GM12878 (cell line): ENCODE data around the gene PALLD. TPM values are rescaled to one million over a fixed set of nuclear protein-coding genes. Genes with fewer than 3 reads are reported as not detected.

Experiments used
- ATAC-seq: fragments of 200-7000 bp; cut with Tn5 transposase; 3 replicates; pipeline ENCODE4 v1.9.1; 2020; ENCODE audit warnings: mild to moderate bottlenecking, moderate library complexity
- BruUV-seq: library from RNA; stranded (reverse); fragments of 400-500 nt; replicated peaks from 2 replicates; lab custom pipeline; 2021; lab: Mats Ljungman, UMichigan
- CTCF ChIA-PET: fragments of 300-600 bp; sonication (Branson Sonifier 250); formaldehyde crosslinking; extraction: SDS; loops from one replicate; lab custom pipeline; 2021; ENCODE audit warnings: inconsistent platforms; lab: Yijun Ruan, JAX
- POLR2A ChIA-PET: fragments of 350-600 bp; formaldehyde crosslinking; extraction: SDS; loops from one replicate; lab custom pipeline; 2021; ENCODE audit warnings: inconsistent platforms; lab: Charles Lee
- RAD21 ChIA-PET: fragments of 300-600 bp; sonication (Branson Sonifier 250); formaldehyde crosslinking; loops from one replicate; lab custom pipeline; 2023; ENCODE audit warnings: antibody characterized with exemption; ENCODE audit not compliant: unreplicated experiment; lab: Charles Lee
- SMC1A ChIA-PET: fragments of 300-600 bp; sonication (Branson Sonifier 250); formaldehyde crosslinking; loops from one replicate; lab custom pipeline; 2023; ENCODE audit not compliant: unreplicated experiment, uncharacterized antibody; lab: Charles Lee
- DNase-seq: peaks from one replicate; pipeline ENCODE4 v3.0.0-alpha.2; 2011; ENCODE audit warnings: low read depth, low spot score
- FAIRE-seq: peaks from 3 replicates; lab custom pipeline; 2011; peaks lifted over from hg19 to GRCh38; lab: Jason Lieb, UNC
- H2AFZ ChIP-seq: 2 replicates; pipeline ENCODE4 v1.6.0; 2011; ENCODE audit warnings: low read depth, low read length, control low read depth; ENCODE audit not compliant: control insufficient read depth
- H3K27ac ChIP-seq: 2 replicates; pipeline ENCODE4 v1.5.1; 2011; ENCODE audit warnings: control low read depth; ENCODE audit not compliant: control insufficient read depth, insufficient read depth
- H3K27me3 ChIP-seq, 2 experiments: replicated peaks in 1 of 2; 2 replicates each; pipeline versions ENCODE4 v1.6.0 to v1.6.1; 2011; ENCODE audit warnings: low read length in 1 of 2; ENCODE audit not compliant: control insufficient read depth in 2 of 2, insufficient read depth in 2 of 2
- H3K36me3 ChIP-seq, 2 experiments: 2 replicates each; pipeline ENCODE4 v1.5.1; 2011; ENCODE audit warnings: low read length in 1 of 2; ENCODE audit not compliant: control insufficient read depth in 2 of 2, insufficient read depth in 2 of 2
- H3K4me1 ChIP-seq: 2 replicates; pipeline ENCODE4 v1.6.1; 2011; ENCODE audit warnings: mild to moderate bottlenecking, low read length, moderate library complexity, mixed read lengths; ENCODE audit not compliant: control insufficient read depth, insufficient read depth
- H3K4me2 ChIP-seq: 2 replicates; pipeline ENCODE4 v1.6.0; 2011; ENCODE audit warnings: control low read depth; ENCODE audit not compliant: control insufficient read depth, insufficient read depth
- H3K4me3 ChIP-seq: fragments of 200-600 bp; sonication (generic); 2 replicates; pipeline ENCODE4 v1.5.1; 2016
- H3K79me2 ChIP-seq: 2 replicates; pipeline ENCODE4 v1.6.0; 2011; ENCODE audit warnings: low read length; ENCODE audit not compliant: control insufficient read depth, insufficient read depth
- H3K9ac ChIP-seq: 2 replicates; pipeline ENCODE4 v1.8.0; 2011; ENCODE audit warnings: low read length, control low read depth, mixed read lengths; ENCODE audit not compliant: control insufficient read depth, insufficient read depth
- H3K9me3 ChIP-seq: replicated peaks from 3 replicates; pipeline ENCODE4 v1.5.1; 2011; ENCODE audit warnings: mild to moderate bottlenecking, low read length; ENCODE audit not compliant: control insufficient read depth, insufficient read depth
- H4K20me1 ChIP-seq: 2 replicates; pipeline ENCODE4 v1.6.0; 2011; ENCODE audit not compliant: control insufficient read depth, insufficient read depth
- DPF2 ChIP-seq: fragments of 450-650 bp; IDR thresholded peaks from 2 replicates; pipeline ENCODE4 v1.6.1; 2017; ENCODE audit warnings: mild to moderate bottlenecking
- FOXK2 ChIP-seq: fragments of 450-650 bp; IDR thresholded peaks from 2 replicates; pipeline ENCODE4 v1.6.1; 2017; ENCODE audit warnings: mild to moderate bottlenecking, moderate library complexity
- JUNB ChIP-seq: IDR thresholded peaks from 2 replicates; pipeline ENCODE4 v1.6.1; 2016; ENCODE audit warnings: antibody characterized with exemption, mild to moderate bottlenecking
- KAT2A ChIP-seq: conservative IDR thresholded peaks from 2 replicates; pipeline ENCODE4 v1.6.1; 2011; ENCODE audit warnings: low read depth, low read length; ENCODE audit not compliant: control insufficient read depth
- LARP7 ChIP-seq: fragments of 450-650 bp; IDR thresholded peaks from 2 replicates; pipeline ENCODE4 v1.6.1; 2017; ENCODE audit warnings: mild to moderate bottlenecking
- POLR2AphosphoS2 ChIP-seq: IDR thresholded peaks from 2 replicates; pipeline ENCODE4 v1.6.1; 2011; ENCODE audit warnings: low read depth, mild to moderate bottlenecking, low read length, improper control_type of control experiment, moderate library complexity
- POLR2AphosphoS5 ChIP-seq: IDR thresholded peaks from 2 replicates; pipeline ENCODE4 v1.6.1; 2011; ENCODE audit warnings: mild to moderate bottlenecking, low read length, inconsistent platforms
- SUPT20H ChIP-seq: IDR thresholded peaks from 2 replicates; pipeline ENCODE4 v1.6.1; 2011; ENCODE audit warnings: low read depth, mild to moderate bottlenecking, low read length, moderate library complexity, borderline replicate concordance; ENCODE audit not compliant: control insufficient read depth
- YBX1 ChIP-seq: fragments of 450-650 bp; IDR thresholded peaks from 2 replicates; pipeline ENCODE4 v1.6.1; 2016; ENCODE audit warnings: antibody characterized with exemption
- ZNF217 ChIP-seq: fragments of 450-650 bp; IDR thresholded peaks from 2 replicates; pipeline ENCODE4 v1.6.1; 2017; ENCODE audit warnings: antibody characterized with exemption, mild to moderate bottlenecking
- WGBS: methylation state at CpG from one replicate; pipeline ENCODE4 v1.1.6; 2016; ENCODE audit warnings: low lambda C conversion rate; ENCODE audit not compliant: insufficient replicate concordance, insufficient coverage; ENCODE audit errors: missing lambda C conversion rate; 5-methylcytosine and 5-hydroxymethylcytosine counted together
- in situ Hi-C: fragments of 300-500 bp; cut with MboI; formaldehyde crosslinking; loops from 9 replicates; pipeline ENCODE4 v1.14.3; 2018; ENCODE audit warnings: mixed read lengths
- intact Hi-C: fragments of 100-400 bp; cut with micrococcal nuclease; formaldehyde crosslinking; loops from one replicate; pipeline ENCODE4 v1.14.2; 2022; ENCODE audit not compliant: unreplicated experiment
- polyA plus RNA-seq, 11 experiments: library from polyadenylated mRNA; depleted of rRNA in 4 of 11; unstranded in 6 of 11; stranded (reverse) in 5 of 11; fragments of >200 nt; fragmentation: Nextera tagmentation in 4 of 11; fragmentation: Illumina TruSeq in 1 of 11; extraction: Ambion mirVana in 4 of 11; extraction: Trizol in 1 of 11; gene quantifications; 1 replicate in 1 of 11; 2 replicates in 10 of 11; pipeline versions ENCODE4 v1.2.1 to v1.2.3, GENCODE V29; 2011 to 2016; ENCODE audit warnings: inconsistent platforms in 2 of 11, missing spikeins in 2 of 11, low read depth in 1 of 11
- total RNA-seq, 4 experiments: library from RNA; depleted of rRNA in 3 of 4; stranded (reverse); fragments of >200 nt in 3 of 4; fragmentation: Illumina TruSeq in 1 of 4; extraction: Trizol in 1 of 4; gene quantifications; 2 replicates each; pipeline versions ENCODE4 v1.2.1 to v1.2.3, GENCODE V29; 2013 to 2021
- TF ChIP-seq, protein P1 (sequence below): fragments of 450-650 bp; IDR thresholded peaks from 2 replicates; pipeline ENCODE4 v1.6.1; 2018; ENCODE audit warnings: borderline replicate concordance, mild to moderate bottlenecking; ENCODE audit not compliant: partially characterized antibody
- TF ChIP-seq, protein P2 (sequence below): fragments of 450-650 bp; IDR thresholded peaks from 2 replicates; pipeline ENCODE4 v1.6.1; 2016; ENCODE audit warnings: mild to moderate bottlenecking

PALLD gene
- total and polyA plus RNA-seq, 10 of the 15 experiments (the other 5 are each of a cell fraction or from before 2014, with no cell fraction given), result 1.0 to 7.7 (median 1.7) TPM

DNA sequence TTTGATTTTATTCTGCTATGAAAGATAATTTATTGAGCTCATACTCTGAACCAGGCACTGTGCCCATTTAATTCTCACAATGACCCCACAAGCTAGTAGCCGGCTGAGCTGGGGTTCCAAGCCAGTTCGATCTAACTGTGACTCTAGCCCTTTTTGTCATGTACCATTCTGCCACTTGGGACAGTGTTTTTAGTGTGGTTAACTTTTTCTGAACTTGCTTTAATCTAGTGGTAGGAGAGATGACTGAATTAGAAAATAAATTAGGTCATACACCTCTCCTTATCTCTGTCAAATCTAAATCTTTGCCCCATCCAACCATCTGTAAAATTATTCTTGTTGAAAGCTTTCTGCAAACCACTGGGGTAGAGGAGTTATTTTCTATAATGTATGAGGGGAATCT, 377.2 kb downstream of the PALLD start:
- in situ Hi-C loops, result no loop called here
- ChIA-PET RAD21 (interaction anchor here (0.8 kb wide), 2 partner anchors 21 to 163 kb away, joined by 3 to 4 read pairs; no protein-coding TSS in a partner anchor), POLR2A (no interaction called here), CTCF (interaction anchor here (1.0 to 1.4 kb wide), 3 partner anchors 8 to 288 kb away, joined by 3 to 5 read pairs (median 3); no protein-coding TSS in a partner anchor), SMC1A (interaction anchor here (0.6 to 3.7 kb wide), 4 partner anchors 33 to 1182 kb away, joined by 3 to 34 read pairs (median 4); no protein-coding TSS in a partner anchor)
- no peak for DNase-seq
- intact Hi-C loops, result no loop called here
- TF ChIP-seq POLR2AphosphoS5 (no peak), YBX1 (no peak), LARP7 (no peak), DPF2 (no peak)
- Histone ChIP-seq H3K4me3 (no peak overlapping the region), H3K27me3 (no peaks in the 10 kb centered on the region), H3K9me3 (no peaks in the 10 kb centered on the region), H3K27ac (no peak overlapping the region), H2AFZ (no peak overlapping the region), H3K36me3 (no peaks in the 10 kb centered on the region), H4K20me1 (no peaks in the 10 kb centered on the region), H3K9ac (no peak overlapping the region), H3K4me1 (no peaks in the 10 kb centered on the region), H3K79me2 (no peaks in the 10 kb centered on the region), H3K4me2 (no peak overlapping the region)
- BruUV-seq, result no TSS peak
- 0% methylated on average over 2 of the region's 2 CpGs for WGBS
- FAIRE-seq, result no peak
- ATAC-seq, result peak; percentile 18

DNA sequence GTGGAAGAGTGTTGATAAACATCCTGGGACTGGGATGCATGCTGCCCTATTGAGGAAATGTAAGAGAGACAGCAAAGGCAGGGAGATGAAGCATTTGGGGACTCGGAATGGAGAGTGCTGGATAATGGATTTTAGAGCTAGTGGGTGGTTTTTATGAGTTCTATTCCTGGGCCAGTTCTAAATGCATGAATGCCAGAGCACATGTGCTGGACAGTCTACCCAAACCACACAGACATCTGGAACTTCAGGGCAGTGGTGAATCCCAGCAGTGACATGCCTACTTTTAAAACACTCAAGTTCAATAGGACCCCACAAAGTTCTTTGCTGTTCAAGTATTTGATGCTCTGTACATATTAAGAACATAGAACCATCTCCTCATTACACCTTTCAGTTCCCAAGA, 379.3 kb downstream of the PALLD start:
- H4K20me1 ChIP-seq, result no peaks in the 10 kb centered on the region
- H3K79me2 ChIP-seq, result no peaks in the 10 kb centered on the region
- ChIA-PET CTCF (interaction anchor here (0.6 to 2.5 kb wide), 7 partner anchors 12 to 364 kb away, joined by 3 to 36 read pairs (median 3); no protein-coding TSS in a partner anchor), SMC1A (interaction anchor here (0.7 to 3.7 kb wide), 7 partner anchors 22 to 168 kb away, joined by 3 to 34 read pairs (median 3); no protein-coding TSS in a partner anchor), POLR2A (no interaction called here), RAD21 (interaction anchor here (1.2 kb wide), 1 partner anchor 23 kb away, joined by 3 read pairs; no protein-coding TSS in a partner anchor)
- no peak overlapping the region for H3K27ac ChIP-seq
- no peak overlapping the region for H2AFZ ChIP-seq
- DNase-seq, result no peak
- BruUV-seq, result no TSS peak
- 80% methylated on average over 1 of the region's 1 CpG for WGBS
- no peak for ATAC-seq
- FAIRE-seq, result no peak
- no peak overlapping the region for H3K9ac ChIP-seq
- no peak overlapping the region for H3K4me3 ChIP-seq
- H3K4me2 ChIP-seq, result no peak overlapping the region
- H3K27me3 ChIP-seq, result no peaks in the 10 kb centered on the region
- H3K4me1 ChIP-seq, result 0 out of 2 replicates have a peak, but pooled peaks cover 4% of the 10 kb centered on the region
- intact Hi-C loops, result no loop called here
- no peaks in the 10 kb centered on the region for H3K36me3 ChIP-seq
- in situ Hi-C loops, result no loop called here
- no peaks in the 10 kb centered on the region for H3K9me3 ChIP-seq
- TF ChIP-seq ZNF217 (no peak), POLR2AphosphoS2 (no peak), DPF2 (no peak), JUNB (no peak), KAT2A (no peak), SUPT20H (no peak), FOXK2 (no peak)
- TF ChIP-seq, protein P1, sequence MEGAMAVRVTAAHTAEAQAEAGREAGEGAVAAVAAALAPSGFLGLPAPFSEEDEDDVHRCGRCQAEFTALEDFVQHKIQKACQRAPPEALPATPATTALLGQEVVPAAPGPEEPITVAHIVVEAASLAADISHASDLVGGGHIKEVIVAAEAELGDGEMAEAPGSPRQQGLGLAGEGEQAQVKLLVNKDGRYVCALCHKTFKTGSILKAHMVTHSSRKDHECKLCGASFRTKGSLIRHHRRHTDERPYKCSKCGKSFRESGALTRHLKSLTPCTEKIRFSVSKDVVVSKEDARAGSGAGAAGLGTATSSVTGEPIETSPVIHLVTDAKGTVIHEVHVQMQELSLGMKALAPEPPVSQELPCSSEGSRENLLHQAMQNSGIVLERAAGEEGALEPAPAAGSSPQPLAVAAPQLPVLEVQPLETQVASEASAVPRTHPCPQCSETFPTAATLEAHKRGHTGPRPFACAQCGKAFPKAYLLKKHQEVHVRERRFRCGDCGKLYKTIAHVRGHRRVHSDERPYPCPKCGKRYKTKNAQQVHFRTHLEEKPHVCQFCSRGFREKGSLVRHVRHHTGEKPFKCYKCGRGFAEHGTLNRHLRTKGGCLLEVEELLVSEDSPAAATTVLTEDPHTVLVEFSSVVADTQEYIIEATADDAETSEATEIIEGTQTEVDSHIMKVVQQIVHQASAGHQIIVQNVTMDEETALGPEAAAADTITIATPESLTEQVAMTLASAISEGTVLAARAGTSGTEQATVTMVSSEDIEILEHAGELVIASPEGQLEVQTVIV, result no peak
- TF ChIP-seq, protein P2, sequence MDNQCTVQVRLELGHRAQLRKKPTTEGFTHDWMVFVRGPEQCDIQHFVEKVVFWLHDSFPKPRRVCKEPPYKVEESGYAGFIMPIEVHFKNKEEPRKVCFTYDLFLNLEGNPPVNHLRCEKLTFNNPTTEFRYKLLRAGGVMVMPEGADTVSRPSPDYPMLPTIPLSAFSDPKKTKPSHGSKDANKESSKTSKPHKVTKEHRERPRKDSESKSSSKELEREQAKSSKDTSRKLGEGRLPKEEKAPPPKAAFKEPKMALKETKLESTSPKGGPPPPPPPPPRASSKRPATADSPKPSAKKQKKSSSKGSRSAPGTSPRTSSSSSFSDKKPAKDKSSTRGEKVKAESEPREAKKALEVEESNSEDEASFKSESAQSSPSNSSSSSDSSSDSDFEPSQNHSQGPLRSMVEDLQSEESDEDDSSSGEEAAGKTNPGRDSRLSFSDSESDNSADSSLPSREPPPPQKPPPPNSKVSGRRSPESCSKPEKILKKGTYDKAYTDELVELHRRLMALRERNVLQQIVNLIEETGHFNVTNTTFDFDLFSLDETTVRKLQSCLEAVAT, result no peak
